ENCODE measurements around the gene SARDH. TPM values are rescaled to one million over a fixed set of nuclear protein-coding genes. Genes with fewer than 3 reads are reported as not detected.

SARDH gene
- total and polyA plus RNA-seq, 2 donors (not counting 1 experiment from before 2014, with no cell fraction given), result 0.03 to 0.07 TPM

- no peaks in the 10 kb centered on the region for H3K9me3 ChIP-seq (ENCODE audit: control extremely low read depth in 1 of 3, control insufficient read depth in 2 of 3, insufficient read depth in 1 of 3, low read length in 2 of 3)
- ATAC-seq (ENCODE audit: low read depth) (no peak), DNase-seq (no peak)
- ChIA-PET CTCF (no interaction called here), POLR2A (no interaction called here)
- WGBS (ENCODE audit: insufficient coverage), result 66% methylated on average over 6 of the region's 6 CpGs
- peaks cover 0 to 8% (median 0%) of the 10 kb centered on the region in 4 experiments for H3K27me3 ChIP-seq (replicated peaks in 1 of 4; ENCODE audit: control extremely low read depth in 1 of 4, control insufficient read depth in 3 of 4, insufficient read depth in 4 of 4, low read length in 3 of 4)
- no peaks in the 10 kb centered on the region for H3K4me1 Mint-ChIP-seq
- H3K79me2 ChIP-seq (ENCODE audit: control insufficient read depth, insufficient read depth, low read length), result no peaks in the 10 kb centered on the region
- no peak overlapping the region for H3K9ac ChIP-seq (ENCODE audit: low read length)
- no peaks in the 10 kb centered on the region for H3K9me3 Mint-ChIP-seq (ENCODE audit: insufficient read depth)
- no peak overlapping the region for H3K27ac ChIP-seq (ENCODE audit: low read length in 2 of 2)
- H3K4me2 ChIP-seq (replicated peaks; ENCODE audit: low read depth, low read length, poor library complexity, severe bottlenecking), result no peak overlapping the region
- H3K27me3 Mint-ChIP-seq, result peaks cover 18% of the 10 kb centered on the region
- no peaks in the 10 kb centered on the region for H4K20me1 ChIP-seq (ENCODE audit: control insufficient read depth, insufficient read depth, low read length, poor library complexity, severe bottlenecking)
- H3K27ac Mint-ChIP-seq, result no peak overlapping the region
- TF ChIP-seq EZH2 (IDR thresholded peaks at IDR 0.05; ENCODE audit: borderline replicate concordance, insufficient read depth, low read depth, low read length, poor library complexity, severe bottlenecking), result no peak
- no peak for TF ChIP-seq CTCF (IDR thresholded peaks at IDR 0.05)
- intact Hi-C loops (cut with micrococcal nuclease), result no loop called here
- H3K4me1 ChIP-seq (ENCODE audit: control insufficient read depth in 2 of 2, insufficient read depth in 2 of 2, low read length in 2 of 2), result no peaks in the 10 kb centered on the region
- H3K36me3 ChIP-seq (replicated peaks in 1 of 2; ENCODE audit: control extremely low read depth in 1 of 2, control insufficient read depth in 1 of 2, extremely low read depth in 1 of 2, insufficient read depth in 2 of 2, low read length in 1 of 2), result no peaks in the 10 kb centered on the region
- H3K4me3 ChIP-seq (ENCODE audit: control extremely low read depth in 1 of 5, extremely low read depth in 1 of 5, insufficient read depth in 1 of 5, low read depth in 2 of 5, low read length in 4 of 5), result no peak overlapping the region
- no peak overlapping the region for H2AFZ ChIP-seq (ENCODE audit: insufficient read depth, low read depth, low read length, poor library complexity, severe bottlenecking)
- no peak overlapping the region for H3K4me3 Mint-ChIP-seq
Measured at GRCh38 chr9:133635098-133635497, 103.1 kb downstream of the SARDH start.

- TF ChIP-seq EZH2 (IDR thresholded peaks at IDR 0.05; ENCODE audit: borderline replicate concordance, insufficient read depth, low read depth, low read length, poor library complexity, severe bottlenecking), result no peak
- no peak for TF ChIP-seq CTCF (IDR thresholded peaks at IDR 0.05)
- WGBS (ENCODE audit: insufficient coverage), result 45% methylated on average over 24 of the region's 24 CpGs
- intact Hi-C loops (cut with micrococcal nuclease), result no loop called here
- H3K9ac ChIP-seq (ENCODE audit: low read length), result no peak overlapping the region
- H3K9me3 ChIP-seq (ENCODE audit: control extremely low read depth in 1 of 3, control insufficient read depth in 2 of 3, insufficient read depth in 1 of 3, low read length in 2 of 3), result no peaks in the 10 kb centered on the region
- no peak overlapping the region for H3K4me3 ChIP-seq (ENCODE audit: control extremely low read depth in 1 of 5, extremely low read depth in 1 of 5, insufficient read depth in 1 of 5, low read depth in 2 of 5, low read length in 4 of 5)
- Mint-ChIP-seq H3K27ac (no peak overlapping the region), H3K27me3 (peaks cover 18% of the 10 kb centered on the region), H3K4me3 (no peak overlapping the region), H3K9me3 (ENCODE audit: insufficient read depth) (no peaks in the 10 kb centered on the region), H3K4me1 (no peaks in the 10 kb centered on the region)
- ChIA-PET CTCF (no interaction called here), POLR2A (no interaction called here)
- no peak overlapping the region for H3K4me2 ChIP-seq (replicated peaks; ENCODE audit: low read depth, low read length, poor library complexity, severe bottlenecking)
- peaks cover 0 to 8% (median 0%) of the 10 kb centered on the region in 4 experiments for H3K27me3 ChIP-seq (replicated peaks in 1 of 4; ENCODE audit: control extremely low read depth in 1 of 4, control insufficient read depth in 3 of 4, insufficient read depth in 4 of 4, low read length in 3 of 4)
- H3K27ac ChIP-seq (ENCODE audit: low read length in 2 of 2), result no peak overlapping the region
- no peaks in the 10 kb centered on the region for H3K79me2 ChIP-seq (ENCODE audit: control insufficient read depth, insufficient read depth, low read length)
- H4K20me1 ChIP-seq (ENCODE audit: control insufficient read depth, insufficient read depth, low read length, poor library complexity, severe bottlenecking), result no peaks in the 10 kb centered on the region
- ATAC-seq (ENCODE audit: low read depth), result no peak
- no peaks in the 10 kb centered on the region for H3K36me3 ChIP-seq (replicated peaks in 1 of 2; ENCODE audit: control extremely low read depth in 1 of 2, control insufficient read depth in 1 of 2, extremely low read depth in 1 of 2, insufficient read depth in 2 of 2, low read length in 1 of 2)
- no peak overlapping the region for H2AFZ ChIP-seq (ENCODE audit: insufficient read depth, low read depth, low read length, poor library complexity, severe bottlenecking)
- no peak for DNase-seq
- no peaks in the 10 kb centered on the region for H3K4me1 ChIP-seq (ENCODE audit: control insufficient read depth in 2 of 2, insufficient read depth in 2 of 2, low read length in 2 of 2)
Measured at GRCh38 chr9:133634081-133634691, 104.0 kb downstream of the SARDH start.
